K562 (cell line): Measurements from ENCODE around the gene PTPN1. TPM values are rescaled to one million over a fixed set of nuclear protein-coding genes. Genes with fewer than 3 reads are reported as not detected.
A peak's percentile ranks its signal among the peaks of the same experiment; 100 is the strongest.

Experiments
- CBFA2T3 ChIP-seq: fragments of 450-650 bp; IDR thresholded peaks from 2 replicates; pipeline ENCODE4 v1.6.1; 2017
- DDX20 ChIP-seq: fragments of 450-650 bp; IDR thresholded peaks from 2 replicates; pipeline ENCODE4 v1.6.1; 2016; ENCODE audit warnings: missing genetic modification characterization, low read depth, mild to moderate bottlenecking, missing compliant biosample characterization, moderate library complexity
- HNRNPL ChIP-seq: fragments of 200-400 bp; formaldehyde crosslinking; IDR thresholded peaks from 2 replicates; pipeline ENCODE4 v1.6.1; 2017; ENCODE audit warnings: low read depth, mild to moderate bottlenecking, low read length
- IFI16 ChIP-seq: fragments of 250-450 bp; sonication (Bioruptor Pico); IDR thresholded peaks from 2 replicates; pipeline ENCODE4 v2.1.2; 2022; ENCODE audit warnings: mild to moderate bottlenecking, inconsistent platforms
- RAD21 ChIP-seq, 2 experiments: fragments of 250-450 bp in 1 of 2; fragments of 450-650 bp in 1 of 2; sonication (Bioruptor Pico) in 1 of 2; formaldehyde crosslinking in 1 of 2; IDR thresholded peaks in 1 of 2; conservative IDR thresholded peaks in 1 of 2; 2 replicates each; pipeline versions ENCODE4 v1.4.0 to v1.8.0; 2020 to 2022; ENCODE audit warnings: mild to moderate bottlenecking in 2 of 2, moderate library complexity in 1 of 2
- RB1 ChIP-seq: fragments of 450-650 bp; IDR thresholded peaks from 2 replicates; pipeline ENCODE4 v1.6.1; 2017; ENCODE audit warnings: low read depth, mild to moderate bottlenecking
- SMARCE1 ChIP-seq: fragments of 450-650 bp; IDR thresholded peaks from 2 replicates; pipeline ENCODE4 v1.7.1; 2016; ENCODE audit warnings: mild to moderate bottlenecking
- SREBF1 ChIP-seq: fragments of 150-350 bp; IDR thresholded peaks from 2 replicates; pipeline ENCODE4 v1.6.1; 2014; ENCODE audit warnings: antibody characterized with exemption, low read depth, low read length, borderline replicate concordance
- ZNF561 ChIP-seq: fragments of 450-650 bp; formaldehyde crosslinking; conservative IDR thresholded peaks from 2 replicates; pipeline ENCODE4 v1.4.0; 2020; ENCODE audit warnings: mild to moderate bottlenecking, moderate library complexity
- polyA plus RNA-seq, 8 experiments: library from polyadenylated mRNA; depleted of rRNA in 4 of 8; stranded (reverse) in 5 of 8; unstranded in 3 of 8; fragments of >200 nt; fragmentation: Nextera tagmentation in 2 of 8; fragmentation: Illumina TruSeq in 1 of 8; extraction: Ambion mirVana in 2 of 8; extraction: Trizol in 1 of 8; gene quantifications; 2 replicates each; pipeline versions ENCODE4 v1.2.1 to v1.2.3, GENCODE V29; 2011 to 2014; ENCODE audit warnings: inconsistent platforms in 1 of 8, missing spikeins in 1 of 8
- total RNA-seq, 7 experiments: library from RNA; depleted of rRNA in 6 of 7; stranded (reverse); fragments of >200 nt in 6 of 7; fragmentation: Illumina TruSeq in 2 of 7; extraction: Trizol in 2 of 7; gene quantifications; 2 replicates each; pipeline versions ENCODE4 v1.2.1 to v1.2.3, GENCODE V29; 2011 to 2021; ENCODE audit warnings: low replicate concordance in 1 of 7
- TF ChIP-seq, protein P1 (sequence below): sonication (generic); formaldehyde crosslinking; IDR thresholded peaks from 2 replicates; pipeline ENCODE4 v1.8.1; 2023; ENCODE audit warnings: missing genetic modification reagents, mild to moderate bottlenecking, borderline replicate concordance
- TF ChIP-seq, protein P2 (sequence below): fragments of 450-650 bp; IDR thresholded peaks from 2 replicates; pipeline ENCODE4 v1.6.1; 2016; ENCODE audit warnings: mild to moderate bottlenecking
- TF ChIP-seq, protein P3 (sequence below): fragments of 450-650 bp; IDR thresholded peaks from 2 replicates; pipeline ENCODE4 v1.6.1; 2017; ENCODE audit warnings: antibody characterized with exemption, mild to moderate bottlenecking
- TF ChIP-seq, protein P4 (sequence below): sonication (generic); formaldehyde crosslinking; IDR thresholded peaks from 2 replicates; pipeline ENCODE4 v1.8.0; 2022; ENCODE audit warnings: mild to moderate bottlenecking, missing genetic modification reagents
- TF ChIP-seq, protein P5 (sequence below): sonication (generic); formaldehyde crosslinking; IDR thresholded peaks from 2 replicates; pipeline ENCODE4 v1.8.0; 2022; ENCODE audit warnings: missing genetic modification reagents, mild to moderate bottlenecking, borderline replicate concordance

PTPN1 gene
- total and polyA plus RNA-seq, 9 of the 15 experiments (the other 6 are each of a cell fraction or from before 2014, with no cell fraction given): 11.0 to 85.3 (median 54.0) TPM

DNA sequence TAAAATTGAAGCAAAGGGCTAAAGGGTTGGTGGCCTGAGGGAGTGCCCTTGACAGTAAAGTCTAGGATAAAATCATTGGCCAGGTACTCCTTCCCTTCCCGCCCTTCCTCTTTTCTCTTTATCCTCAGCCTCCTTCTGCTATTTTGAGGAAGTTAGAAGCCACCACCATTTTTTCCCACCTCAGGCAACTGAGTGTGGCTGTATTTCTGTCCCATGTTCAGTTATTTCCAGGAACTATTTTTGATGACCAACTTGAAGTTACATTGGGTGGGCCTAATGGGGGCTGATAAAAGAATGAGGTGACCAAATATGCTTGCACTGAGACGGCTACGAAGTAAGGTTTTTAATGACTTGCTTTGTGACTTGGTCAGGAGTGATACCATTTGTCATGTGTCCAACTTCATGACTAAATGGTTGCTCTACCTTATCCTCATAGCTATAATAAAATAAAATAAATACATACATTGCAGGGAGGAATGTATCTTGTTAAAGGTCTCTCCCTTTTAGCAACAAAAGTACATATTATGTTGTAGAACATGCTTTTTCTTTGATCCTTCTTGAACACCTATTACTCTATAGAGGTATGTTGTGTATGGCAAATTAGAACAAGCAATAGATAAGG is 12.0 kb downstream of the PTPN1 start (continued):
- TF ChIP-seq, protein P1, sequence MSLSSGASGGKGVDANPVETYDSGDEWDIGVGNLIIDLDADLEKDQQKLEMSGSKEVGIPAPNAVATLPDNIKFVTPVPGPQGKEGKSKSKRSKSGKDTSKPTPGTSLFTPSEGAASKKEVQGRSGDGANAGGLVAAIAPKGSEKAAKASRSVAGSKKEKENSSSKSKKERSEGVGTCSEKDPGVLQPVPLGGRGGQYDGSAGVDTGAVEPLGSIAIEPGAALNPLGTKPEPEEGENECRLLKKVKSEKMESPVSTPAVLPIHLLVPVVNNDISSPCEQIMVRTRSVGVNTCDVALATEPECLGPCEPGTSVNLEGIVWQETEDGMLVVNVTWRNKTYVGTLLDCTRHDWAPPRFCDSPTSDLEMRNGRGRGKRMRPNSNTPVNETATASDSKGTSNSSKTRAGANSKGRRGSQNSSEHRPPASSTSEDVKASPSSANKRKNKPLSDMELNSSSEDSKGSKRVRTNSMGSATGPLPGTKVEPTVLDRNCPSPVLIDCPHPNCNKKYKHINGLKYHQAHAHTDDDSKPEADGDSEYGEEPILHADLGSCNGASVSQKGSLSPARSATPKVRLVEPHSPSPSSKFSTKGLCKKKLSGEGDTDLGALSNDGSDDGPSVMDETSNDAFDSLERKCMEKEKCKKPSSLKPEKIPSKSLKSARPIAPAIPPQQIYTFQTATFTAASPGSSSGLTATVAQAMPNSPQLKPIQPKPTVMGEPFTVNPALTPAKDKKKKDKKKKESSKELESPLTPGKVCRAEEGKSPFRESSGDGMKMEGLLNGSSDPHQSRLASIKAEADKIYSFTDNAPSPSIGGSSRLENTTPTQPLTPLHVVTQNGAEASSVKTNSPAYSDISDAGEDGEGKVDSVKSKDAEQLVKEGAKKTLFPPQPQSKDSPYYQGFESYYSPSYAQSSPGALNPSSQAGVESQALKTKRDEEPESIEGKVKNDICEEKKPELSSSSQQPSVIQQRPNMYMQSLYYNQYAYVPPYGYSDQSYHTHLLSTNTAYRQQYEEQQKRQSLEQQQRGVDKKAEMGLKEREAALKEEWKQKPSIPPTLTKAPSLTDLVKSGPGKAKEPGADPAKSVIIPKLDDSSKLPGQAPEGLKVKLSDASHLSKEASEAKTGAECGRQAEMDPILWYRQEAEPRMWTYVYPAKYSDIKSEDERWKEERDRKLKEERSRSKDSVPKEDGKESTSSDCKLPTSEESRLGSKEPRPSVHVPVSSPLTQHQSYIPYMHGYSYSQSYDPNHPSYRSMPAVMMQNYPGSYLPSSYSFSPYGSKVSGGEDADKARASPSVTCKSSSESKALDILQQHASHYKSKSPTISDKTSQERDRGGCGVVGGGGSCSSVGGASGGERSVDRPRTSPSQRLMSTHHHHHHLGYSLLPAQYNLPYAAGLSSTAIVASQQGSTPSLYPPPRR (CRISPR knock-in tag): no peak
- TF ChIP-seq SREBF1 (no peak), RB1 (no peak; the same call in 1 of the 2 replicates), ZNF561 (CRISPR knock-in tag) (no peak), SMARCE1 (peak; percentile 83; the same call in 1 of the 2 replicates), RAD21 (CRISPR knock-in tag; conservative IDR thresholded peaks at IDR 0.05 in 1 of 2, IDR thresholded peaks at IDR 0.05 in 1 of 2) (no peak), HNRNPL (no peak), DDX20 (tag) (no peak), CBFA2T3 (peak; percentile 31; the same call in 1 of the 2 replicates), IFI16 (no peak)
- TF ChIP-seq, protein P2, sequence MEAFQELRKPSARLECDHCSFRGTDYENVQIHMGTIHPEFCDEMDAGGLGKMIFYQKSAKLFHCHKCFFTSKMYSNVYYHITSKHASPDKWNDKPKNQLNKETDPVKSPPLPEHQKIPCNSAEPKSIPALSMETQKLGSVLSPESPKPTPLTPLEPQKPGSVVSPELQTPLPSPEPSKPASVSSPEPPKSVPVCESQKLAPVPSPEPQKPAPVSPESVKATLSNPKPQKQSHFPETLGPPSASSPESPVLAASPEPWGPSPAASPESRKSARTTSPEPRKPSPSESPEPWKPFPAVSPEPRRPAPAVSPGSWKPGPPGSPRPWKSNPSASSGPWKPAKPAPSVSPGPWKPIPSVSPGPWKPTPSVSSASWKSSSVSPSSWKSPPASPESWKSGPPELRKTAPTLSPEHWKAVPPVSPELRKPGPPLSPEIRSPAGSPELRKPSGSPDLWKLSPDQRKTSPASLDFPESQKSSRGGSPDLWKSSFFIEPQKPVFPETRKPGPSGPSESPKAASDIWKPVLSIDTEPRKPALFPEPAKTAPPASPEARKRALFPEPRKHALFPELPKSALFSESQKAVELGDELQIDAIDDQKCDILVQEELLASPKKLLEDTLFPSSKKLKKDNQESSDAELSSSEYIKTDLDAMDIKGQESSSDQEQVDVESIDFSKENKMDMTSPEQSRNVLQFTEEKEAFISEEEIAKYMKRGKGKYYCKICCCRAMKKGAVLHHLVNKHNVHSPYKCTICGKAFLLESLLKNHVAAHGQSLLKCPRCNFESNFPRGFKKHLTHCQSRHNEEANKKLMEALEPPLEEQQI: no peak
- TF ChIP-seq, protein P3, sequence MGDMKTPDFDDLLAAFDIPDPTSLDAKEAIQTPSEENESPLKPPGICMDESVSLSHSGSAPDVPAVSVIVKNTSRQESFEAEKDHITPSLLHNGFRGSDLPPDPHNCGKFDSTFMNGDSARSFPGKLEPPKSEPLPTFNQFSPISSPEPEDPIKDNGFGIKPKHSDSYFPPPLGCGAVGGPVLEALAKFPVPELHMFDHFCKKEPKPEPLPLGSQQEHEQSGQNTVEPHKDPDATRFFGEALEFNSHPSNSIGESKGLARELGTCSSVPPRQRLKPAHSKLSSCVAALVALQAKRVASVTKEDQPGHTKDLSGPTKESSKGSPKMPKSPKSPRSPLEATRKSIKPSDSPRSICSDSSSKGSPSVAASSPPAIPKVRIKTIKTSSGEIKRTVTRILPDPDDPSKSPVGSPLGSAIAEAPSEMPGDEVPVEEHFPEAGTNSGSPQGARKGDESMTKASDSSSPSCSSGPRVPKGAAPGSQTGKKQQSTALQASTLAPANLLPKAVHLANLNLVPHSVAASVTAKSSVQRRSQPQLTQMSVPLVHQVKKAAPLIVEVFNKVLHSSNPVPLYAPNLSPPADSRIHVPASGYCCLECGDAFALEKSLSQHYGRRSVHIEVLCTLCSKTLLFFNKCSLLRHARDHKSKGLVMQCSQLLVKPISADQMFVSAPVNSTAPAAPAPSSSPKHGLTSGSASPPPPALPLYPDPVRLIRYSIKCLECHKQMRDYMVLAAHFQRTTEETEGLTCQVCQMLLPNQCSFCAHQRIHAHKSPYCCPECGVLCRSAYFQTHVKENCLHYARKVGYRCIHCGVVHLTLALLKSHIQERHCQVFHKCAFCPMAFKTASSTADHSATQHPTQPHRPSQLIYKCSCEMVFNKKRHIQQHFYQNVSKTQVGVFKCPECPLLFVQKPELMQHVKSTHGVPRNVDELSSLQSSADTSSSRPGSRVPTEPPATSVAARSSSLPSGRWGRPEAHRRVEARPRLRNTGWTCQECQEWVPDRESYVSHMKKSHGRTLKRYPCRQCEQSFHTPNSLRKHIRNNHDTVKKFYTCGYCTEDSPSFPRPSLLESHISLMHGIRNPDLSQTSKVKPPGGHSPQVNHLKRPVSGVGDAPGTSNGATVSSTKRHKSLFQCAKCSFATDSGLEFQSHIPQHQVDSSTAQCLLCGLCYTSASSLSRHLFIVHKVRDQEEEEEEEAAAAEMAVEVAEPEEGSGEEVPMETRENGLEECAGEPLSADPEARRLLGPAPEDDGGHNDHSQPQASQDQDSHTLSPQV: peak; percentile 79; the same call in 1 of the 2 replicates
- TF ChIP-seq, protein P4, sequence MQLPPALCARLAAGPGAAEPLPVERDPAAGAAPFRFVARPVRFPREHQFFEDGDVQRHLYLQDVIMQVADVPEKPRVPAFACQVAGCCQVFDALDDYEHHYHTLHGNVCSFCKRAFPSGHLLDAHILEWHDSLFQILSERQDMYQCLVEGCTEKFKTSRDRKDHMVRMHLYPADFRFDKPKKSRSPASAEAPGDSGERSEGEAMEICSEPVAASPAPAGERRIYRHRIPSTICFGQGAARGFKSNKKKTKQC (CRISPR knock-in tag): no peak
- TF ChIP-seq, protein P5, sequence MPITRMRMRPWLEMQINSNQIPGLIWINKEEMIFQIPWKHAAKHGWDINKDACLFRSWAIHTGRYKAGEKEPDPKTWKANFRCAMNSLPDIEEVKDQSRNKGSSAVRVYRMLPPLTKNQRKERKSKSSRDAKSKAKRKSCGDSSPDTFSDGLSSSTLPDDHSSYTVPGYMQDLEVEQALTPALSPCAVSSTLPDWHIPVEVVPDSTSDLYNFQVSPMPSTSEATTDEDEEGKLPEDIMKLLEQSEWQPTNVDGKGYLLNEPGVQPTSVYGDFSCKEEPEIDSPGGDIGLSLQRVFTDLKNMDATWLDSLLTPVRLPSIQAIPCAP (CRISPR knock-in tag): no peak
